GM19452 (cell line): ENCODE measurements around the gene FAM240A.

Experiments used
- ATAC-seq: cut with Tn5 transposase; IDR thresholded peaks from one replicate; pipeline ENCODE4 v1.9.1; 2021; ENCODE audit not compliant: unreplicated experiment

The FAM240A gene

GRCh38 chr3:46673151-46674030 is 61.1 kb downstream of the FAM240A start:
- no peak for ATAC-seq

- no peak for ATAC-seq
Observed at GRCh38 chr3:46674031-46674845, 61.9 kb downstream of the FAM240A start.

DNA sequence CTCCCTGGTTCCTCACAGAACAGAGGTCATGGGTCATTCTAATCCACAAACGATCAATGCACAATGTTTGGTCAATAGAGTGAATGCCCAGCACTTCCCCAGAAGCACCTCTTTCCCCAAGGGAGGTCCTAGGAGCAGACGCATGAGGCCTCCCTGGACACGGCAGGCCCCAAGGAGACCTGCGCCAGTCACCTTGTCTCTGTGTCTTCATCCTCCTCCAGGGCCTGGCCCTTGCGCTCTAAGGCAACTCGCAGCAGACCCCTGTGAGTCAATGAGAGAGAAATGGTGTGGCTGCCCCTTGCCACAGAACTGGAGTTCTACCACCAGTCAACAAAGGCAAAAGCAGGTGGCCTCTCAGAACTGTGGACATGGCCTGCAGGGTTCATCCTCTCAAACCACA is 63.1 kb downstream of the FAM240A start:
- no peak for ATAC-seq
